Uterus (tissue), 2 donors: Measurements from ENCODE around the gene B3GALT5.

Experiments used
- CTCF ChIP-seq, 4 experiments: fragments of 200-600 bp in 2 of 4; fragments of 450-650 bp in 2 of 4; sonication (generic) in 2 of 4; IDR thresholded peaks; one replicate each; pipeline ENCODE4 v1.5.1; 2016 to 2019; ENCODE audit warnings: antibody characterized with exemption in 4 of 4, mild to moderate bottlenecking in 2 of 4, moderate library complexity in 1 of 4
- POLR2A ChIP-seq, 2 donors: fragments of 450-650 bp; IDR thresholded peaks; one replicate each; pipeline ENCODE4 v1.6.1; 2016; ENCODE audit warnings: antibody characterized with exemption in 2 of 2, mild to moderate bottlenecking in 1 of 2, moderate library complexity in 1 of 2

GRCh38 chr21:39713905-39714304 is 101.2 kb downstream of the B3GALT5 start:
- no peak for TF ChIP-seq CTCF (IDR thresholded peaks at IDR 0.05)
- no peak for TF ChIP-seq POLR2A (IDR thresholded peaks at IDR 0.05)
